A673 (cell line): ENCODE measurements around the gene CYTH3. TPM values are rescaled to one million over a fixed set of nuclear protein-coding genes. Genes with fewer than 3 reads are reported as not detected.

Experiments
- BruUV-seq: library from RNA; stranded (reverse); fragments of 400-500 nt; replicated peaks from 2 replicates; lab custom pipeline; 2021; lab: Mats Ljungman, UMichigan
- CTCF ChIA-PET: fragments of 300-600 bp; sonication (Branson Sonifier 250); formaldehyde crosslinking; loops from one replicate; lab custom pipeline; 2022; ENCODE audit warnings: antibody characterized with exemption; lab: Charles Lee
- POLR2A ChIA-PET: fragments of 300-600 bp; sonication (Branson Sonifier 250); formaldehyde crosslinking; loops from one replicate; lab custom pipeline; 2022; ENCODE audit warnings: antibody characterized with exemption; ENCODE audit not compliant: low non-redundant PET; lab: Charles Lee
- DNase-seq: peaks from one replicate; pipeline ENCODE4 v3.0.0-alpha.2; 2015; ENCODE audit warnings: low spot score
- H3K27ac ChIP-seq: fragments of 200-600 bp; sonication (generic); 2 replicates; pipeline ENCODE4 v1.5.1; 2016; ENCODE audit warnings: mixed run types, low read depth, mild to moderate bottlenecking, mixed read lengths, antibody characterized with exemption, low read length; ENCODE audit not compliant: poor library complexity, severe bottlenecking
- H3K27me3 ChIP-seq: fragments of 200-600 bp; sonication (generic); replicated peaks from 2 replicates; pipeline ENCODE4 v1.6.1; 2017; ENCODE audit warnings: mixed run types, low read depth, mild to moderate bottlenecking, mixed read lengths, antibody characterized with exemption, low read length; ENCODE audit not compliant: insufficient read depth, poor library complexity
- H3K36me3 ChIP-seq: fragments of 200-600 bp; sonication (generic); 2 replicates; pipeline ENCODE4 v1.6.1; 2016; ENCODE audit warnings: mixed run types, mild to moderate bottlenecking, mixed read lengths, antibody characterized with exemption, low read length; ENCODE audit not compliant: insufficient read depth, poor library complexity, severe bottlenecking
- H3K4me1 ChIP-seq: fragments of 200-600 bp; sonication (generic); 2 replicates; pipeline ENCODE4 v1.6.1; 2017; ENCODE audit warnings: mixed run types, mild to moderate bottlenecking, mixed read lengths, antibody characterized with exemption, low read length; ENCODE audit not compliant: insufficient read depth, poor library complexity, severe bottlenecking
- H3K4me3 ChIP-seq: fragments of 200-600 bp; sonication (generic); 2 replicates; pipeline ENCODE4 v1.5.1; 2016; ENCODE audit warnings: low read depth, mixed run types, mild to moderate bottlenecking, mixed read lengths, low read length; ENCODE audit not compliant: poor library complexity, severe bottlenecking
- H3K9me3 ChIP-seq: fragments of 200-600 bp; sonication (generic); 2 replicates; pipeline ENCODE4 v1.6.1; 2016; ENCODE audit warnings: mixed run types, low read depth, mild to moderate bottlenecking, mixed read lengths, antibody characterized with exemption, low read length; ENCODE audit not compliant: poor library complexity, severe bottlenecking
- CTCF ChIP-seq: fragments of 300-800, 200-600 bp; sonication (generic); conservative IDR thresholded peaks from 2 replicates; pipeline ENCODE4 v1.5.1; 2017; ENCODE audit warnings: low read depth, mild to moderate bottlenecking, antibody characterized with exemption, low read length, moderate library complexity, mixed read lengths
- EZH2 ChIP-seq: fragments of 200-600 bp; sonication (generic); IDR thresholded peaks from 2 replicates; pipeline ENCODE4 v1.6.1; 2017; ENCODE audit warnings: borderline replicate concordance, low read depth, mild to moderate bottlenecking, mixed read lengths, antibody characterized with exemption, low read length; ENCODE audit not compliant: poor library complexity, severe bottlenecking
- intact Hi-C: fragments of 100-400 bp; cut with micrococcal nuclease; formaldehyde crosslinking; loops from one replicate; pipeline ENCODE4 v1.10.0; 2022; ENCODE audit not compliant: unreplicated experiment
- total RNA-seq: library from RNA; stranded (reverse); gene quantifications from 2 replicates; pipeline ENCODE4 v1.2.3, GENCODE V29; 2021

Gene CYTH3
- total RNA-seq, 1 experiment from 2014 or later = 20.2 TPM

DNA sequence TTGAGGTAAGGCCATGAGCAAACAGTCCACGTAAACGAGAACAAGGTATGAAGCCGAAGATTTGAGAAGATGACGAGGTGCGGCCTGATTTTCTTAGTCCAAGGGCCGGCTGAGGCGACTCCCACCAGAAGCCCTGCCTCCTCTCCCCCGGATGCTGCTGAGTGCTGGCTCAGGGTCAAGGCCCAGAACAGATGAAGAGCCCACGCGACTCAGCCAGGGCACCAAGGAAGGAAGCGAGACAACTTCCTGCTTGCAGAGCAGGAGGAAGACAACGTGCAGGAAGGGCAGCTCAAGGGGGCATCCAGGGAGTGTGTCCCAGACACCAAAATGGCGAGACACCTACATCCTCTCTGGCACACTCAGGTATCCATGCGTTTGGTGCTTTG is 99.5 kb downstream of the CYTH3 start:
- CTCF ChIA-PET = no interaction called here

DNA sequence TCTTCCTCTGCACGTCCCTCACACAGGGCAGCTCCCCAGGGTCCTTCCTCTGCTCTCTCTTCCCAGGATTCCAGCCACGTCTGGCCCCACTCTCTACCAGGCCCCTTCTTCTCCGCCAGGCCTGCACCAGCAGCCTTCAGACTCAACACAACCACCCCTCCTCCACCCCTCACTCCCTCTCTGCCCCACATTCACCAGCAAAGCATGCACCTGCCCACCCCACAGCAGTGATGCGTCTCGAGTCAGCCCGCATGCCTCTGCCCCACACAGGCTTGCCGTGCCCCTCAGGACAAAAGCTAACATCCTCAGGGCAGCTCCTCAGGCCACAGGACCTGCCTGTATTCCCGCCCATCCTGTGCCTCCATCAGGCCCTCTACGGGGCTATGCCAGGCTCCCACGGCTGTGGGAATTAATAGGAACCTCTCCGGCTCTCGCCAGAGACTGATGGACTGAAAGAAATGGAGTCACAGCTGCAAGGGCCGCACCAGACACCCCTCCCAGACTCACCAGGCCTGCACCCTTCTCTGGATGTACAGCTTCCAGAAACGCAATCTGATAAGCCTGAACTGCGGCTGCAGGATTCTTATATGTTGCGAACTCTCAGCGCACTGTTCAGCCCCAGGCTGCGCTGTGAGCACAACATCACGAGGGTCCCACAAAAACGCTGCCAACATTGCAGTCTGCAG is 100.1 kb downstream of the CYTH3 start:
- no peak overlapping the region for H3K27ac ChIP-seq
- H3K36me3 ChIP-seq = peaks cover 2% of the 10 kb centered on the region
- H3K27me3 ChIP-seq = no peaks in the 10 kb centered on the region
- TF ChIP-seq EZH2 = no peak
- no peak for TF ChIP-seq CTCF
- POLR2A ChIA-PET = no interaction called here
- H3K9me3 ChIP-seq = no peaks in the 10 kb centered on the region
- no peak for DNase-seq
- no TSS peak for BruUV-seq
- H3K4me1 ChIP-seq = no peaks in the 10 kb centered on the region
- no peak overlapping the region for H3K4me3 ChIP-seq
- intact Hi-C loops = no loop called here
- CTCF ChIA-PET = no interaction called here

More for the DNA sequence above, 99.5 kb downstream of the CYTH3 start:
- H3K27ac ChIP-seq = no peak overlapping the region
- no peak for DNase-seq
- POLR2A ChIA-PET = no interaction called here
- no peak overlapping the region for H3K4me3 ChIP-seq
- H3K4me1 ChIP-seq = no peaks in the 10 kb centered on the region
- no peak for TF ChIP-seq EZH2
- no peak for TF ChIP-seq CTCF
- no peaks in the 10 kb centered on the region for H3K27me3 ChIP-seq
- no TSS peak for BruUV-seq
- no peaks in the 10 kb centered on the region for H3K9me3 ChIP-seq
- intact Hi-C loops = no loop called here
- peaks cover 4% of the 10 kb centered on the region for H3K36me3 ChIP-seq

DNA sequence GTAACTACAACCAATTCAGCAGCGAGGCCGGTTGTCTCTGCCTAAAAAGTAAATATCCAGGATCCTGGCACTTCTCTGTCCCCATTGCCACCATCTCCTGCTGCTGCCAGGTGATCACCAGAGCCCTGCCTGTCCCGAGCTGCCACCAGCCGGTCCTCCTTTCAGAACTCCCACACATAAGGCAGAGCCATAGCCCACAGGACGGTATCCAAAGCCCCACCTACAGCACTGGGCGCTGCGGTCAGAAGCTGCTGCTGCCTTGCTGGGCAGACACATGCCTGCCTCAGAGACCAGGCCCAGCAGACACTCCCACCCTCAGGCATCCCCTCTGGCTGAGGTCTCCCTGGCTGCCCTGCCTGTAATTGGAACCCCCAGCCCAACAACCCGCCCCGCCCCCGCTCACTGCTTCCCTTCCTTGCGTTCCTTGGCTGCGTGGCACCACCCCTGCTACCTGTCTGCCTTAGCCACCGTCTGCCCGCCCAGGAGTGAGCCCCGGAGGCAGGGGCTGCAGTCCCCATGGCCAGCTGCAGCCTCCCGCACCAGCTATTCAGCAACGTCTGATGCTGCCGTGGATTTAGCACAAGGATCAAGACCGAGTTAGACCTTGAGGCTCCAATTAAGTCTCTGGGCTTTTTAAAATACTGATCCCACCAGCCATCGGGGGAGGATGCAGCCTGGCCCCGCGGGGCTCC is 100.7 kb downstream of the CYTH3 start:
- TF ChIP-seq EZH2 = no peak
- TF ChIP-seq CTCF = no peak
- Histone ChIP-seq H3K27me3 (no peaks in the 10 kb centered on the region), H3K27ac (no peak overlapping the region), H3K4me3 (no peak overlapping the region), H3K9me3 (no peaks in the 10 kb centered on the region), H3K36me3 (no peaks in the 10 kb centered on the region), H3K4me1 (no peaks in the 10 kb centered on the region)
- ChIA-PET POLR2A (no interaction called here), CTCF (no interaction called here)
- no TSS peak for BruUV-seq
- intact Hi-C loops = no loop called here
- no peak for DNase-seq
